ENCODE data around the gene ZNF865. TPM values are rescaled to one million over a fixed set of nuclear protein-coding genes. Genes with fewer than 3 reads are reported as not detected.

Gene ZNF865
- total RNA-seq, result 1.7 and 2.4 TPM in 2 replicates

DNA sequence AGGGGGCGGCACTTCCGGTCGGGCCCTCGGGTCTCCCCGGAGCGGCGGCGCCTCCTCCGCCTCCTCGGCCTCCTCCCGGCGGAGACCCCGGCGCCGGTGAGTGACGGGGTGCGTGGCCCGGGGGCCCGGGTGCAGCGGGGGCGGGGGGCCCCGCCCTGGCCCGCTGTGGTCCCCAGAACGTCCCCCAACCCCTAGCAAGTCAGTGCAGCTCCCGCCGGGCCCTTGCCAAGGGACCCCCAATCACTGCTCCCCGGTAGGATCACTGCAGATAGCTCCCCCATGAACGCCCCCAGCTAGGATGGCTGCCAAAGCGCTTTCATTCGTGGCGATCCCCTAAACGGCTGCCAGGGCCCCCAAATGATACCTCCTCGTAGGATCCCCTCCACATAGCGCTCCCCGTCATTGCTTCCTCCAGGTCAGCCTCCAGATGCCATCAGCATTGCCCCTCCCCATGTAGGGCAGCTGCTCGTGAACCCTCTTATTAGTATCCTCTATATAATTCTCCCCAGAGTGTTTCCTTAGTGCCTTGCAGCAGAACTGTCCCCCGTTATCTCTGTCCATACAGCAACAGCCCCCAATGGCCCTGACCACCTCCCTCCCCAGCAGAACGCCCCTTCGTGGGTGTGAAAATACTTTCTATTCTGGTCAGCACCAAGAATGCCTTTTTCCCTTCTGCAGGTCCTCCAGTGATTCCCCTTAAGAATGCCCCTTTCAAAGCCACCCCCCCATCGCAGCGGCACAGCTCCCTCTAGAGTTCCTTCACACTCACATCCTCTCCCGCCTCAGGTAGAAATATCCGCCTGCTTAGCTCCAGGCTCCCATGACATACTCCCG lies at the start of gene ZNF865:
ZNF865 (plus strand) TSS at position 11 of the 834 bp plus-strand sequence. CDS start 7,972 bp downstream, outside the sequence.

DNA sequence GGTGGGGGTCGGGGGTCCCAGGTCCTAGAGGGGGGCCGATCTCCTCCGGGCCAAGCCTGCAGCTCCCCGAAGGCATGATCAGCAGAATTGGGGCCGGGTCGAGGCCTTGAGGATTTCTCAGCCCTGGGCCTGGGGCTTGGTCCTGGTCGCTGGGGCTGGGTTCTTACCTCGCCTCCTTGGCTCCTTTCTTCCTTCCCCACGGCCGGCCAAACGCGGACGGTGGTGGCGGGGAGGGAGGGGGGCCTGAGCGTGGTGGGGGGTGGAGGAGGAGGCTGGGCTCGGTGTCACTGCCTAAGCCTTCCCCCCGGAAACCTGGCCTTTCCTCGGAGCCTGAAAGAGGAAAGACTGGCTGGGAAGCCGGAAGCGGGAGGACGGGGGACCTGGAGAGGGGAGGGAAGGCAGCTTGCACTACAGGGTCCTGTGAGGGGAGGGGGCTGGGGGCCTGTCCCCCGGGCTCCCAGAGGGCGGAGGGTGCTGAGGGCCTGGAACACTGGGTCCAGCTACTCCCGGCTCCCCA lies 24.8 kb upstream of the ZNF865 start, which contains the start of gene ZNF579:
ZNF579 (minus strand) TSS at position 221 of the 517 bp plus-strand sequence. CDS start 1,209 bp downstream, outside the sequence.

DNA sequence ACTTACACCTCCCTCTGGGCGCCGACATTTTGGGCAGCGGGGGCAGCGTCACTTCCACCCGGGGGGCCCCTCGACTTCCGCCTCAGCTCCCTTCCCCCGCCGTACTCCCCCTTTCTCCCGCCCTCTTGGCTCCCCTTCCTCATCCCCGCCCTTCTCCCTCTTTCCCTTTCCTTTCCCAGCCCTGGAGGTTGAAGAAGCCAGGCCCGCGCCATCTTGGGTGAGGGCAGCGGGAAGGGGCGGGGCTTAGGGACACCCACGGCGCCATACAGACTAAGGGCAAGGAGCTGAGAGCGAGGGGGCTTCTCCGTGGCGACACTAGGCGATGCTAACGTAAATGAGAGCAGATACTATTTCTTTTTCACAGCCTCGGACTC lies 6.0 kb upstream of the ZNF865 start, which contains the start of gene FIZ1:
FIZ1 (minus strand) TSS at position 50 of the 374 bp plus-strand sequence. CDS start 1,652 bp downstream, outside the sequence.

DNA sequence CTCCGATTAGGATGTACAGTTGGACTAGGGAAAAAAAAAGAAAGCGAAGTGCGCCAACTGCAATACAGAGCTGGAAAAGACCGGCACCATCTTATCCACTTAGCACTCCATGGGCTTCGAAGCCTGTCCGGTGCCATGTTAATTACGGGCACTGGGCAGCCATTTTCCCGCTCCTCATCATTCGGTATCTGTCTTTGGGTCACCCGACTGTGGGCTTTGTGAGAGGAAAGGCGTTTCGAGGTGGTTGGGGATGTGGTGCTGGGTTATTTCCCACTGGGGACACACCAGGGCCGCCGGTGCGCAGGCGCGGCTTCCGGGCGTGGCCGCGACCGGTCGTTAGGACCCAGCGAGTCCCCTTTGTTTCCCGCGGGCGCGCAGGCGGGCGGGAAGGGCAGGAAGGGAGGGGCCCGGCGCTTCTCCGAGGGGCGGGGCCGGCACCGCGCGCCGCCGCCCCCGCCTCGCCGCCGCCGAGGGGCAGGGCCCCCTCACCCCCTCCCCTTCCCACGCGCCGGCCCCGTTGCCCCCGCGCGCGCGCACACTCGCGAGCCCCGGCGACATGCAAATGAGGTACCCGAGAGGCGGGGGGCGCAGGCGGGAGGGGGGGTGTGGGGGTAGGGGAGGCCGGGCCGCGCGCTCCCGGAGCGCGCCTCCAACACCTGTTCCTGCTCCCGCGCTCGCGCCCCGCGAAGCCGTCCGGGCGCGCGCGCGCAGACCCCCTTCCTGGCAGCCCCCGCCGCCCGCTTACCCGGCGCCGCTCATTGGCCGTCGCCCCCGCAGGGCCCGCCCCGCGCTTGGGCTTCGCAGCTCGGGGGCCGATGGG lies 5.4 kb upstream of the ZNF865 start, which contains the start of gene ZNF524:
ZNF524 (plus strand) TSS at position 447 of the 820 bp plus-strand sequence. CDS start 1,825 bp downstream, outside the sequence.

DNA sequence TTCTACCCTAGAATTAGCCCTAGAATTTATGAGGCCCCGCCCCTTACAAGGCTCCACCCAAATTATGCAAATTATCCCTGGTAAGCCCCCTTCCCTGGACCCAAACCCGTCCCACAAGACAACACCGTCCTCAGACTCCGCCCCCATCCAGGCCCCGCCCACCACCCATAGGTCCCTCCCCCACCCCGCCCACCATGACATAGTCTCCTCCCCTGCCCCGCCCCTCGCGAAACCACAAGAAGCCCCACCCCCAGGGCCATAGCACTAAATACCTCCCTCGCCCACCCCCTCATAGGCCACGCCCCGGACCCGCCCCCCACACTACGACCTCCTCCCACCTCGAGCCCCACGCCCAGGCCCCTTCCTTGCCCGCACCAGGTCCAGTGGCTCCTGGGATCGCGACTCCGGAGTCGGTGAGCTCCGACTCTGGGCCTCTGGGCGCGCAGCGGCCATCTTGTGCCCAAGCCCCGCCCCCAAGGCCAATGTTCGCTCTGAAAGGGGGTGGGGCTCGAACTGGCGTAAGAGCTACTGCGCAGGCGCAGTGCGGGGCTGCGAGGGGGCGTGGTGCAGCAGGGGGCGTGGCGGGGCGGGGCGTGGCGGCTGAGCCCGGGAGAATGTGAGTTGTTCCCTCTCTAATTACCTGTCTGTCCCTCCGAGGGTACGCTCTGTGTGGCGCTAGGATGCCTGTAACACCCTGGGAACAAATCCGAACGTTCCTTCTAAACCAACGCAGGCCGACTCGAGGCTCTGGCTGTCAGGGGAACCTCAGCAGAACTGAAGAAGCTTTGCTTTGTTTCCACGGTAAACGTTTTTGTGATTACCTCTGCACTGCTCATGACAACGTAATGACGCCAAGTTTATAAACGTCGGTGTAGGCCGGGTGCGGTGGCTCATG lies 18.9 kb downstream of the ZNF865 start, which contains the start of gene ZNF784:
ZNF784 (minus strand) TSS at position 458 of the 895 bp plus-strand sequence; CDS start at position 453, 5 bp downstream.

DNA sequence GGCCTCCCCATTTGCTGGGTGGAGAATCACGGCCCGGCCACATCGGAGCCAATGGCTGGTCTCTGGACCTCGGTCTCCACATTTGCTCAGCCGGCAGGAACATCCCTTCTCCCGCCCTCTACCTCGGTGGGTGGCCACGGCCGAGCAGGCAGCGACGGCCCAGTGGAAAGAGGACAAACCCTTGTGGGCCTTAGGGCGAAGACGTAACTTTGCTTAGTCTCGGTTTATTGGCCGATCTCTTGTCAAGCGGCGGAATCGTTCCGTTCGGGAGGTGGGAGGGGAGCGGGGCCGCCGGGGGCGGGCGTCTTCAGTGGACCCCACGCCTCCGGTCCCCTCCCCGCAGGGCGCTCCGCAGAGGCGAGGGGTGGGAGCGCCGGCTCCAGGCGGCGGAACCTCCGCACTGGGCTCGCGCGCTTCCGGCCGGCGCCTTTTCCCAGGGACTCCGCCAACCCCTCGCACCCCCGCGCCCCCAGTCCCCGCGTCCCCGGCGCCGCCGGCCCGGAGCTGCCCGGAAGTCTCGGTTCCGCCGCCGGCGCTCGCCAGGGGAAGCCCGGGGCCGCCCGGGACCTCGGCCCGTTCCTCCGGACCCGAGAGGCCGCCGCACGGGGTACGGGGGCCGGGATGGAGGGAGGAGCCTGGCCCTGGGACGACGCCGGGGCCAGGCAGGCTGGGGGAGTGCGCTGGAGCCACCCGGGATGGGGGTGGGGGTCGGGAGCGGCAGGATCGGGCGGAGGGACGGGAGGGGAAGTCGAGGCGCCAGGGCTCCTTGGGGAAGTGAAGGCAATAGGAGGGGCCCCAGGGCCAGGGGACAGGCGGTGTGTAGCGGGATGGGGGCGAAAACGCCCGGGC lies 35.4 kb downstream of the ZNF865 start, which contains the start of gene ZNF580:
ZNF580 (plus strand) TSS at position 426 of the 849 bp plus-strand sequence. CDS start 1,507 bp downstream, outside the sequence.

DNA sequence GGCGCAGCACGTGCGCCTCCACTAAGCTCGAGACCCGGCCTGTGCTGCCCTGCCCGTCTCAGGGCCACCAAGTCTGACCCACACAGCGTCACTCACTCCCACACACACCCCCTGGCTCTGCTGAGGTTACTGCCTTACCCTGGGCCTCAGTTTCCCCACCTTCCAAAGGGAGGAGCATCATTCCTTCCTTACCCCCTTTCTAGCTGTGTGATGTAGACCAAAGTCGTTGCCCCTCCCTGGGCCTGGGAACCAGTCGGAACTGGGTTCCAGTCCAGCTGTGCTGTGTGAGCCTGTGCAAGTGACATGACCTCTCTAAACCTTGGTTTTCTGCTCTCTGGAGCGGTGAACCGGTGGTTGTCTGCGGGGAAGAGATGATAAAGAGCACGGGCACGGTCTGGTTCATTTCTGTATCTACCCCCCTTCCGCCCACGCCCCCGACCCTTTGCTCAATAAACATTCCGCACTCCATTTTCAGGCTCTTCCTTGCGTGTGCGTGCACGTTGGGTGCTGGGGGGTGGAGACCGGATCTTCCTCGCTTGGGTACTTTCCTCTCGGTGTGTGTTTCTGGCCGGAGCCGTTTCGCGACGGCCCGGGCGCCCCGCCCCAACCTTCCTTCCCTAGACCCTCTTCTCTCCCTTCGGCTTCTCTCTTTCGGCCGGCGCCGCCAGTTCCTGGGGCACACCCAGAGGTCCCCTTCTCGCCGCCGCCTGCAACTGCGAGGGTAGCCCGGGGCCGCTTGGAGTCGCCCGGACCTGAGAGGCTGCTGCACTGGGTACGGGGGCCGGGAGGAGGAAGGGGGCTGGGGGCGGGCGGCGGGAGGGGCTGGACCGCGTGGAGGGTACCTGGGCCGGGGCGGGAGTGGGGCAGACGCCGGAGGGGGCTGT lies 37.8 kb downstream of the ZNF865 start, which contains the start of gene ZNF581:
ZNF581 (plus strand) TSS at position 647 of the 884 bp plus-strand sequence. CDS start 923 bp downstream, outside the sequence.

DNA sequence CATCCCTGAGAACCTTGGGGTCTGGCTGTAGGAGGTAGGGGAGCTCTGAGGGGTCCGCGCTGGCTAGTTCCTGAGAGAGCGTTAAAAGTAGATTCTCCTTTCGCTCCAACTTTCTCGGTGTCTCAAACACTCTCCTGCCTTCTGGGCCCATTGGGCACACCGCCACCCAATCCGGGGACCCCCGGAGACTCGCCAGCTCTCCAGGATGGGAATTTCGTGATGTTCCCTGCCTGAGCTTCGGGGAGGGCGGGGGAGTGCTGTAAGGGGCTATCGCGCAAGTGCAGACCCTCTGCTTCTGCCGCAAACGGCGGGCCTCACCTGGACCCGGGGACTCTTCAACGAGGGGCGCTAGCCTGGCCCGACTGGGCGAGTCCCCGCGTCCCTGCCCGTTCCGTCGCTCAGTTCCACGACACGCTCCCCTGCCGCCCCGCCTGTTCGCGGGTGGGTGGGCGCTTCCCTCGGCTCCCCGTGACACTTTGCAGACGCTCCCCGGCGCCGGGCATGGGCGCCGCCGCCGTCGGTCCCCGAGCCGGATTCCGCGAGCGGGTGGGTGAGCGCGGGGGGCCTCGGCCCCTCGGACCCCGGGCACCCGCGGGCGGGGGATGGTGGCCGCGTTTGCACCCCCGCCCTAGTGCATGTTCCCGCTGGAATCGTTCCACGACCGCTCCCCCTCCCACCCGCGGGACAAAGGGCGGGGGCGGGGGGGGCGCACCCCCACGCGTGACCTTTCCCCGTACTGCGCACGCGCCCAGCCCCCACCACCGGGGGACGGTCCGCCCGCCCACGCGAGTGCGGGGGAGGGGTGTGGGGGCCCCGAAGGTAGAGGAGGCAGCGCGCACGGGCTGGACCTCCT lies 42.5 kb downstream of the ZNF865 start, which contains the start of gene CCDC106:
CCDC106 (plus strand) TSS at position 481 of the 853 bp plus-strand sequence. CDS start 835 bp downstream, outside the sequence.

DNA sequence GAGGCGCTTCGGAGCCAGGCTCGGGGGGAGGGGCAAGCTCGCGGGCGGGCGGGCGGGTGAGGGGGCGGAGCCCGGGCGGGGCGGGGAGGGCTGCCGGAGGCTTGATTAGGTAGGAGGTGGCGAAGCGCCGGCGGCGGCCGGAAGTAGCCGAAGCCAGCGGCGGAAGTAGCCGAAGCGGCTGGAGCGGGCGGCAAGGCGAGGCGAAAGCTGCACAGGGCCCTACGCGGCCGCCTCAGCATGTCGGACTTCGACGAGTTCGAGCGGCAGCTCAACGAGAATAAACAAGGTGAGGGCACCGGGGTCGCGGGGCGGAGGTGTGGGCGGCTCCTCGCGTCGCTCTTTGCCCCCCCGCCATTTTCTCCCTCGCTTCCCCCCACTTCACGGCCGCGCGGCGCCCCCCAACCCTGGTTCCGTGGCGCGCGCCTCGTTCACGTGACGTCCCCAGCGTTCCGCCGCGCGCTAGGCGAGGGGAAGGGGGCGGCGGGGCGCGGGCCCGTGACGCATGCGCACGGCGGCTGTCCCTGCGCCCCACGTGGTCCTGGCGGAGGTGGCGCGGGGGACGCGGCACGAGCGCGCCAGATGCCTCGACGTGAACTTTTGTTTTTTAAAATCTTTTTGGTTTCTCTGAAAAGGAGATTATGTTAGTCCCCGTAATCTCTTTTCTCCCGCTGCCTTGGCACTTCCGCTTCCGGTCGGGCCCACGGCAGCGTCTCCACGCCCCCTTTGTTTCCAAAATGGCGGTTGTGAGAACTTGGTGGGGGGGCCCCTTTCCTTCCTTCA lies 49.6 kb downstream of the ZNF865 start, which contains the start of gene U2AF2:
U2AF2 (plus strand) TSS at position 168 of the 780 bp plus-strand sequence; CDS start at position 238, 70 bp downstream.

Other genes with a start within 250 kb of the ZNF865 start
- gene GARIN5B, start 242.4 kb upstream of the ZNF865 start, total RNA-seq, result not detected in 2 replicates
- 1.8 and 3.9 TPM in 2 replicates for gene IL11, start 235.2 kb upstream of the ZNF865 start, total RNA-seq
- gene TMEM190, start 228.8 kb upstream of the ZNF865 start, total RNA-seq, result not detected in 2 replicates
- 0.16 TPM in 1 of 2 replicates, not detected in the other for gene TMEM238, start 221.4 kb upstream of the ZNF865 start, total RNA-seq
- 184 and 254 TPM in 2 replicates for gene RPL28, start 219.7 kb upstream of the ZNF865 start, total RNA-seq
- 26.6 and 29.0 TPM in 2 replicates for gene UBE2S, start 197.9 kb upstream of the ZNF865 start, total RNA-seq
- gene SHISA7, start 162.3 kb upstream of the ZNF865 start, total RNA-seq, result not detected in 2 replicates
- gene ISOC2, start 144.0 kb upstream of the ZNF865 start, total RNA-seq, result 80.3 and 91.3 TPM in 2 replicates
- not detected in 2 replicates for gene C19orf85, start 140.9 kb upstream of the ZNF865 start, total RNA-seq
- gene ZNF628, start 129.0 kb upstream of the ZNF865 start, total RNA-seq, result 3.2 and 4.9 TPM in 2 replicates
- gene NAT14, start 120.5 kb upstream of the ZNF865 start, total RNA-seq, result 14.1 and 14.5 TPM in 2 replicates
- gene SSC5D, start 117.2 kb upstream of the ZNF865 start, total RNA-seq, result 48.0 and 60.0 TPM in 2 replicates
- gene SBK2, start 68.5 kb upstream of the ZNF865 start, total RNA-seq, result 0.16 TPM in 1 of 2 replicates, not detected in the other
- gene SBK3, start 60.1 kb upstream of the ZNF865 start, total RNA-seq, result 0.12 and 0.81 TPM in 2 replicates
- gene ZNF579, start 24.8 kb upstream of the ZNF865 start, total RNA-seq, result 8.9 and 9.4 TPM in 2 replicates
- gene FIZ1, start 6.1 kb upstream of the ZNF865 start, total RNA-seq, result 3.9 and 7.3 TPM in 2 replicates
- gene ZNF524, start 5.4 kb upstream of the ZNF865 start, total RNA-seq, result 10.2 and 10.4 TPM in 2 replicates
- 7.0 and 8.5 TPM in 2 replicates for gene ZNF784, start 18.9 kb downstream of the ZNF865 start, total RNA-seq
- 7.0 and 8.6 TPM in 2 replicates for gene ZNF580, start 35.4 kb downstream of the ZNF865 start, total RNA-seq
- gene ZNF581, start 38.0 kb downstream of the ZNF865 start, total RNA-seq, result 19.3 and 22.2 TPM in 2 replicates
- gene CCDC106, start 42.6 kb downstream of the ZNF865 start, total RNA-seq, result 11.8 and 13.3 TPM in 2 replicates
- gene U2AF2, start 49.4 kb downstream of the ZNF865 start, total RNA-seq, result 84.6 and 96.1 TPM in 2 replicates
- gene EPN1, start 69.6 kb downstream of the ZNF865 start, total RNA-seq, result 79.2 and 93.9 TPM in 2 replicates
- gene NLRP9, start 132.8 kb downstream of the ZNF865 start, total RNA-seq, result not detected in 2 replicates
- not detected in 2 replicates for gene RFPL4A, start 153.4 kb downstream of the ZNF865 start, total RNA-seq
- gene RFPL4AL1, start 163.5 kb downstream of the ZNF865 start, total RNA-seq, result not detected in 2 replicates
- gene NLRP11, start 226.4 kb downstream of the ZNF865 start, total RNA-seq, result under 0.01 TPM in 1 of 2 replicates, not detected in the other
- not detected in 2 replicates for gene NLRP4, start 230.9 kb downstream of the ZNF865 start, total RNA-seq

All from hair follicle dermal papilla cell (primary cell).